Measurements from ENCODE around the gene CELF2.

Gene CELF2

GRCh38 chr10:11083051-11083450 lies 65.4 kb downstream of the CELF2 start:
- intact Hi-C loops (cut with DNase I) = no loop called here

DNA sequence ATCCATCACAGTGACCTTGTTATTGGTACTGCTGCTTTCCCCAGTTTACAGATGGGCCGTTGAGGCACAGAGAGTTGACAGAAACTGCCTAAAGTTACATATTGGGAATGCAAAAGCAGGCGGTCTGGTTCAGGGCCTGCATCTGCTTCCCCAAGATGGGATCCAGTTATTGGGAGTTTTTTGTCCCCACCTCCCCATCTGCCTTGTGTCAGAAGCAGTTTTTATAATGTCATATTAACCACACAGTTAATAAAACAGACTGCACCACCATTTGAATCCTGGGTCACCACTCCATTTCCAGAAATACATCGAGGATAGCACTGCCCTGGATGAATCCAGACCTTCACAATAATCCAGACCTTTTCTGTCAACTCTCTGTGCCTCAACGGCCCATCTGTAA lies 67.9 kb downstream of the CELF2 start:
- intact Hi-C loops (cut with DNase I) = no loop called here
- no peak for DNase-seq

More at GRCh38 chr10:11083051-11083450, 65.4 kb downstream of the CELF2 start:
- DNase-seq = no peak

DNA sequence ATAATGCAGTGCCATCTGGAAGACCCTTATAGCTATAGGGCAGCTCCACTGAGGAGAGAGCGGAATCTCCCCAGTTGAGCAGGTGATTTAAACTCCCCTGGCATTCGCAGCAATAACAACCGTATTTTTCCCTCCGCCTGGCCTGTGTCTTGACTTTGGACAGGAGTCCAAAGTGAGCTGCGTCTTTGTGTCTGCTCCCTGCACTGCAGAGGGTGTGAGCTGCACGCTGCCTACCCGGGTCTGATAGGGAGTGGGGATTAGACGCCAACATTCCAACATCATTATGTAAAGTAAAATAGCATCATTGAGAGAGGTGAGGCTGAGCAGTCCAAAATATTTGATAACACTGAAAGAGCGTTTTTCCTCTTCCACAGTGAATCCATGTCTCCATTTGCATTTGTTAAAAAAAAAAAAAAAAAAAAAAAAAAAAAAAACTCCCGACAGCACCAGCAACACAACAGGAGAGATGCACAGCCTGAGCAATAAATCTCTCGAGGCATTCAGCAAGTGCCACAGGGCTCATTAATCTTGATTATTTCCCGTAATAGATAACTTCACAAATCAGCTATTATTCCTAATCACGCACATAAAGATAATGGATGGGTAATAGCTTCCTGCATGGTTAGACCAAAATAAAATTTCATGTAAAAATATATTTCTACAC lies 68.6 kb downstream of the CELF2 start:
- intact Hi-C loops (cut with DNase I) = no loop called here

GRCh38 chr10:11087372-11087771 lies 69.7 kb downstream of the CELF2 start:
- intact Hi-C loops (cut with DNase I) = no loop called here
- DNase-seq = no peak

More for the DNA sequence above, 68.6 kb downstream of the CELF2 start:
- DNase-seq = no peak

- intact Hi-C loops (cut with DNase I) = no loop called here
- peak in 8 of 42 donors; percentile 16 to 58 (median 41) for DNase-seq
Measured at GRCh38 chr10:11088709-11089108, 71.0 kb downstream of the CELF2 start.

DNA sequence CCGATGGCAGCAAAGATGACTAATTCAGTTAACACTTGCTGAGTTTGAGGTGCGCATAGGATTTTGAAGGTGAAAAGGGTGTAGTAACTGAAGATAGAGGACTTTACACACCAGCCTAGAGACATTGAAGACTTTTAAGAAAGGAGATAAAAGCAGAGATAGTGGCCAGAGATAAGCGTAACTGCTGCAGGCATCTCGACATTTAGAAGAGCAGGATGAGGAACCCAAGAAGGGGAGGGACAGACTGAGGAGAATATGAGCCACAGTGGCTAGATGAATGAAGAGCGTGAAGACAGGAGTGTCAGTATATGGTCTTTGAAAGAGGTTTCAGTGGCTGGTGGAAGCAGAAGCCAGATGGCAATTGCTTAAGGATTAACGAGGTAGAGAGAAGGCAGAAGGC lies 71.6 kb downstream of the CELF2 start:
- intact Hi-C loops (cut with DNase I) = no loop called here

GRCh38 chr10:11091517-11092102 lies 73.9 kb downstream of the CELF2 start:
- DNase-seq = no peak
- intact Hi-C loops (cut with DNase I) = no loop called here

More for the DNA sequence above, 71.6 kb downstream of the CELF2 start:
- no peak for DNase-seq

DNA sequence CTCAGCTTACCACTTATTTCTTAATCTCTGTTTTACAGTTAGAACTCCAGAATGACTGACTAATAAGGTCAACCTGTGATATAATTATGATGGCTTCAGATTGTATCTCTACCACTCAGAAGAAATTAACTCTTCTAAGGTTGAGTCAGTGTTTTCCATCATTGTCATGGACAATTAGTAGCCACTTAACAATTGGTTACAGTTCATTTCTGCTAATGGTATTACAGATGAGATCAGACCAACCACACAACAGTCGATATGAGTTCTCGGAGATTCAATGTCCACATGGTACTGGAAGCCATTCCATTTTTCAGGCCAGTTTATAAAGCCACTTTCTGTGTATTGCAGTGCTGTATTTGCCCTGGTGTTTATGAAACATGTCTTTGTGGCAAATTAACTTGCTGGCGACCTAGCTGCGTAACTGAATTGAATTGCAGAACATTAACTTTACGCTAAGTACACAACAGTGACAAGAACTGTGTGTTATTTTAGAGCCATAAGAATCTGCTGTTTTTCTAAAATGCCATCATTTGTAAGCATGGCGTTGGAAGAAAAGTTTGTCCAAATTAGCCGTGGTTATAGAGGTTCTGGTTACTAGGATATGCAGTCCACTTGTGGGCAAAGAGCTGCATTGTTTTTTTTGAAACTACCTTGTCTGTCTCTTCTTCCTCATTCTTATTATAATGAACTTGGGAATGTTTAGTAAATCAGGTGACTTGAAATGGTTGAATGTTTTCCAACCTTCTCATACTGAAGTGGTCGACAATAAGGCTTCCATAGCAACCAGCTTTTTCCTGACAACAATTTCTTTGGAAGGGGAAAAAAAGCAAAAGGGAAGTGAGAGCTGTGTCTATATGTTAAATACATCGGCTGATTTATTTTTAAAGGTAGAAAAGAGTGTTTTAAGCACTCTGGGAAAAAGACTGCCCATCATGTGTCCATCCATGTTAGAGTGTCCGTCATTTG lies 76.4 kb downstream of the CELF2 start:
- no peak for DNase-seq
- intact Hi-C loops (cut with DNase I) = no loop called here

- intact Hi-C loops (cut with DNase I) = no loop called here
- DNase-seq = peak in 2 of 42 donors; percentile 20 to 24
Measured at GRCh38 chr10:11095374-11095801, 77.7 kb downstream of the CELF2 start.

DNA sequence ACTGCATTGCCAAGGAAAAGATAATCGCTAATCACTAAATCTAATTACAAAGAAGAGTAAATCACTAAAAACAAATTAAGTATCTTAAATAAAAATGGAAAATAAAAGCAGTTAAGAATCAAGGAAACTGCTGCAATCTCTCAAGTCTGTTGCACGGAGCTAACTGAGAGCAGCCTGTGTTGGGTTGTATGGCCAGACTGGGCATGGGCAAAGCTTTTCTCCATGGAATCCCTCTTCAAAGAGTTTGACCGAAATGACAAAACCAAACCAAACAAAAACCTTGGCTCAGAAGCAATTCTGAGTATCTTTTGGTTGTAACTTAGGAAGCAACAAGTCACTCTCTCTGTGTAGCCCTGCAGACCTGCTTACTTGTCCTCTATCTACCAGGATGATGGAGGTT lies 78.8 kb downstream of the CELF2 start:
- DNase-seq = no peak
- intact Hi-C loops (cut with DNase I) = no loop called here

DNA sequence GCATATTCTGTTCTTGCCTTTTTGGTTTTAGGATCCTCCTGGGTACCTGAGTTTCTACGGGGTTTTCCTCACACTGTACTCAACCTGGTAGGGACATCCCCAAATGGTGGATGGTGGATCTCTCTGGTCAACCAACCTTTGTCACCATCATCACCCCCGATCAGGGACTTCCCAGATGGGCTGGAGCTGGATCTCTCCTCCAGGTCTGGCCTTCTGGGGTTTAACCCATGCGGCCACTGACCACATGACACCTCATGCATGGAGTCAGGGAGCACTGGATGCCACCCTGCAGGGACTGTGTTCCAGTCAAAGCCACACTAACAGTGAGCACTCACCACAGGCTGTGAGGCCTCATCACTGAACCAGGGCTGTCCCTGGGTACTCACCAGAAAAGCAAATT lies 80.0 kb downstream of the CELF2 start:
- no peak for DNase-seq
- intact Hi-C loops (cut with DNase I) = no loop called here

- intact Hi-C loops (cut with DNase I) = no loop called here
- DNase-seq = no peak
Measured at GRCh38 chr10:11098666-11099065, 81.0 kb downstream of the CELF2 start.

DNA sequence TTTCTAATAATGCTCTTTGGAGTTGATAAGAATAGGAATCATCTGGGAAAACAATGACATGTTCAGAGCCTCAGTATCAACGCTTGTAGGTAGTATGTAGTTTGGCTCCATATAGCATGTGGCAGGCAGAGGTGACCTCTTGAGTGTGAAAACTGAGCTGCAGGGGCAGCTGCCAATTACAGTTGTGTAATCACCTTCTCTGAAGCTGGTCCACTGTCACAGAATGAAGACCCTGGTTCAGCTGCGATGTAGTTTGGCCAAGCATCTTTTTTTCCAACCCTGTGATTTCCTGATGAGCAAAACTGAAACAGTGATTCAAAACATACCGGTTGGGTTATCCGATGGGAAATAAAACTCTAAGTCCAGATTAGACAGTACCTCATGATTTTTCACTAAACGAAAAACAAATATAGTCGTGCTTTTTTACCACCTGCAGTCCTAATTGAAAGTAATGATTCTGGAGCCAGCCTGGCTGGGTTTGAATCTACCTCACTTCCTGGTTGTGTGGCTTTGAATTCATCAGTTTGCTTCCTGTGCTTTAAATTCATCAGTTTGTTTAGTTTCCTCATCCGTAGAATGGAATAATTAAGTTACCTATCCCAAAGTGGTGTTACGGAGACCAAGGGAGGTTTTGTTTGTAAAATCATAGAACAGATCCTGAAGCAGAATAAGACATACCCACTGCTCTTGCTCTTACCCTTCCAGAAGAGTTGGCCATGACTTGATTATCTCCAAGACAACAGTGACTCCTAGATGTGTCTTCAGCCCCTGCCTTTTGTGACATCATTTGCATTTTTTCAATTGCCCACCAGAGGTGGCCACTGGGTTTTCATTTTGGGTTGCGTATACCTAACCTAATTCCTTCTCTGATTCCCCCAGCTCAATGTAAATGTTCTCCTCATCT lies 87.4 kb downstream of the CELF2 start:
- intact Hi-C loops (cut with DNase I) = no loop called here
- no peak for DNase-seq

DNA sequence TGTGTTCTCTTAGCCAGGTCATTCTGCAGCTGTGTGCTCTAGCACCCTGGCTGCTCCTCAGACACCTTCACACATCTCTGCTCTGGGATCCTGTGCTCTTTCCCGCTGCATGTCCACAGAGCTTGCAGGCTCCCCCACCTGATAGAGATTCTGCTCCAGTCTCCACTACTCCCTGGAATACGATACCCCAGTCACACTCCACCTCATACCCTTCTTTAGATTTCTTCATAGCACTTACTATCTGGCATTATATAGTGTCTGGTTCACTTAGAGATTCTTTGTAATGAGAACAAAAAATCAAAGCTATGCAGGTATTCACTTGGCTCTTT lies 88.0 kb downstream of the CELF2 start:
- intact Hi-C loops (cut with DNase I) = no loop called here
- no peak for DNase-seq

- intact Hi-C loops (cut with DNase I) = no loop called here
- DNase-seq = no peak
Measured at GRCh38 chr10:11106621-11107374, 89.1 kb downstream of the CELF2 start.

GRCh38 chr10:11107948-11108347 lies 90.3 kb downstream of the CELF2 start:
- intact Hi-C loops (cut with DNase I) = no loop called here
- no peak for DNase-seq

GRCh38 chr10:11108356-11108755 lies 90.7 kb downstream of the CELF2 start:
- peak in 4 of 42 donors; percentile 43 to 59 (median 52) for DNase-seq
- intact Hi-C loops (cut with DNase I) = no loop called here

- intact Hi-C loops (cut with DNase I) = no loop called here
- DNase-seq = no peak
Measured at GRCh38 chr10:11109590-11109989, 91.9 kb downstream of the CELF2 start.
